K562 (cell line): ENCODE measurements around the gene ARL17B. TPM values are rescaled to one million over a fixed set of nuclear protein-coding genes. Genes with fewer than 3 reads are reported as not detected.
"Not testable (repeated sequence)": the region's sequence is repeated elsewhere in the genome, so short reads cannot be mapped to it uniquely, and the experiment has no call there.

Source experiments
- ATAC-seq: fragments of 200-7000 bp; cut with Tn5 transposase; 3 replicates; pipeline ENCODE4 v1.9.1; 2020; ENCODE audit warnings: moderate library complexity
- BruUV-seq: library from RNA; stranded (reverse); fragments of 400-500 nt; replicated peaks from 2 replicates; lab custom pipeline; 2021; lab: Mats Ljungman, UMichigan
- CTCF ChIA-PET: fragments of 300-600 bp; formaldehyde crosslinking; extraction: SDS; loops from one replicate; lab custom pipeline; 2021; ENCODE audit warnings: low intra/inter-chr PET ratio; lab: Yijun Ruan, JAX
- POLR2A ChIA-PET: fragments of 300-600, 350-650 bp; sonication (Branson Sonifier 250); formaldehyde crosslinking; extraction: SDS; loops from one replicate; lab custom pipeline; 2021; ENCODE audit warnings: antibody characterized with exemption, inconsistent platforms; lab: Yijun Ruan, JAX
- DNase-seq, 4 experiments: peaks; one replicate each; pipeline versions ENCODE4 v3.0.0 to v3.0.0-alpha.2; 2011 to 2018; ENCODE audit warnings: low spot score in 3 of 4, mixed read lengths in 3 of 4; ENCODE audit errors: extremely low read depth in 1 of 4
- FAIRE-seq: peaks from 2 replicates; lab custom pipeline; 2011; peaks lifted over from hg19 to GRCh38; lab: Jason Lieb, UNC
- H2AFZ ChIP-seq: 2 replicates; pipeline ENCODE4 v1.6.0; 2011; ENCODE audit warnings: low read depth, low read length, control low read depth, inconsistent platforms
- H3K27ac ChIP-seq: fragments of 200-600 bp; 3 replicates; pipeline ENCODE4 v1.8.0; 2011; ENCODE audit warnings: low read depth, mild to moderate bottlenecking, control low read depth, inconsistent platforms, low read length, moderate library complexity, mixed read lengths; ENCODE audit errors: extremely low read depth
- H3K27me3 ChIP-seq, 2 experiments: fragments of 300-600 bp in 1 of 2; 2 replicates in 1 of 2; 3 replicates in 1 of 2; pipeline versions ENCODE4 v1.6.0 to v1.8.0; 2011; ENCODE audit warnings: inconsistent platforms in 2 of 2, low read length in 2 of 2, mild to moderate bottlenecking in 1 of 2, mixed read lengths in 1 of 2, moderate library complexity in 1 of 2; ENCODE audit not compliant: control insufficient read depth in 2 of 2, insufficient read depth in 2 of 2
- H3K36me3 ChIP-seq: fragments of 300-600 bp; 3 replicates; pipeline ENCODE4 v1.8.0; 2011; ENCODE audit warnings: mild to moderate bottlenecking, low read length, inconsistent platforms; ENCODE audit not compliant: control insufficient read depth, insufficient read depth
- H3K4me1 ChIP-seq, 2 experiments: fragments of 200-600 bp in 1 of 2; replicated peaks in 1 of 2; 2 replicates in 1 of 2; 3 replicates in 1 of 2; pipeline versions ENCODE4 v1.5.1 to v1.8.0; 2011; ENCODE audit warnings: inconsistent platforms in 2 of 2, low read length in 2 of 2, mild to moderate bottlenecking in 1 of 2, mixed read lengths in 1 of 2, moderate library complexity in 1 of 2; ENCODE audit not compliant: control insufficient read depth in 2 of 2, insufficient read depth in 2 of 2
- H3K4me2 ChIP-seq: 2 replicates; pipeline ENCODE4 v1.6.1; 2011; ENCODE audit warnings: low read length, control low read depth, inconsistent platforms, mixed read lengths; ENCODE audit not compliant: insufficient read depth
- H3K4me3 ChIP-seq: fragments of 200-600 bp; sonication (generic), shearing (Covaris generic); 2 replicates; pipeline ENCODE4 v1.5.1; 2016; ENCODE audit warnings: control low read depth, inconsistent platforms
- H3K79me2 ChIP-seq: fragments of 200-600 bp; 3 replicates; pipeline ENCODE4 v1.8.0; 2011; ENCODE audit warnings: low read length, inconsistent platforms; ENCODE audit not compliant: control insufficient read depth, insufficient read depth
- H3K9ac ChIP-seq, 2 experiments: 2 replicates each; pipeline versions ENCODE4 v1.6.0 to v1.6.1; 2011; ENCODE audit warnings: low read depth in 2 of 2, low read length in 2 of 2, control low read depth in 1 of 2, inconsistent platforms in 1 of 2, mild to moderate bottlenecking in 1 of 2, mixed read lengths in 1 of 2; ENCODE audit not compliant: insufficient read depth in 1 of 2
- H3K9me1 ChIP-seq: one replicate; pipeline ENCODE4 v1.6.0; 2011; ENCODE audit warnings: inconsistent platforms, mild to moderate bottlenecking, low read length, moderate library complexity; ENCODE audit not compliant: control insufficient read depth, insufficient read depth
- H3K9me3 ChIP-seq: replicated peaks from 2 replicates; pipeline ENCODE4 v1.5.1; 2011; ENCODE audit warnings: low read depth, low read length, inconsistent platforms; ENCODE audit not compliant: control insufficient read depth, insufficient read depth
- H4K20me1 ChIP-seq: replicated peaks from 2 replicates; pipeline ENCODE4 v1.6.1; 2011; ENCODE audit warnings: low read length, inconsistent platforms, mixed read lengths; ENCODE audit not compliant: control insufficient read depth, insufficient read depth
- WGBS: fragments of 100-300 bp; shearing (Covaris generic); methylation state at CpG from one replicate; pipeline ENCODE4 v1.1.6; 2016; ENCODE audit warnings: low coverage, mixed read lengths; ENCODE audit not compliant: insufficient coverage; ENCODE audit errors: missing lambda C conversion rate; 5-methylcytosine and 5-hydroxymethylcytosine counted together
- in situ Hi-C: fragments of 300-500 bp; cut with MboI; formaldehyde crosslinking; loops from 4 replicates; pipeline ENCODE4 v1.15.0; 2018; ENCODE audit warnings: inconsistent platforms, mixed read lengths
- intact Hi-C: fragments of 100-400 bp; cut with micrococcal nuclease; formaldehyde crosslinking; loops from 2 replicates; pipeline ENCODE4 v1.14.2; 2022
- polyA plus RNA-seq, 8 experiments: library from polyadenylated mRNA; depleted of rRNA in 4 of 8; stranded (reverse) in 5 of 8; unstranded in 3 of 8; fragments of >200 nt; fragmentation: Nextera tagmentation in 2 of 8; fragmentation: Illumina TruSeq in 1 of 8; extraction: Ambion mirVana in 2 of 8; extraction: Trizol in 1 of 8; gene quantifications; 2 replicates each; pipeline versions ENCODE4 v1.2.1 to v1.2.3, GENCODE V29; 2011 to 2014; ENCODE audit warnings: inconsistent platforms in 1 of 8, missing spikeins in 1 of 8
- total RNA-seq, 7 experiments: library from RNA; depleted of rRNA in 6 of 7; stranded (reverse); fragments of >200 nt in 6 of 7; fragmentation: Illumina TruSeq in 2 of 7; extraction: Trizol in 2 of 7; gene quantifications; 2 replicates each; pipeline versions ENCODE4 v1.2.1 to v1.2.3, GENCODE V29; 2011 to 2021; ENCODE audit warnings: low replicate concordance in 1 of 7

Gene ARL17B
- total and polyA plus RNA-seq, 9 of the 15 experiments (the other 6 are each of a cell fraction or from before 2014, with no cell fraction given), result 4.0 to 24.2 (median 8.4) TPM

- H3K4me1 ChIP-seq, BruUV-seq, H3K79me2 ChIP-seq, H4K20me1 ChIP-seq, H3K9me3 ChIP-seq, H3K4me2 ChIP-seq, H3K27ac ChIP-seq, ATAC-seq, DNase-seq, intact Hi-C loops, H3K4me3 ChIP-seq, H3K9ac ChIP-seq, H3K36me3 ChIP-seq, H3K27me3 ChIP-seq, H2AFZ ChIP-seq, H3K9me1 ChIP-seq, CTCF ChIA-PET, POLR2A ChIA-PET, FAIRE-seq, in situ Hi-C loops: not testable (repeated sequence)
- WGBS, result no CpG with 5 or more reads among the region's 2 CpGs
Observed at GRCh38 chr17:46401033-46401787, 39.6 kb upstream of the ARL17B start.

- H3K4me3 ChIP-seq, H3K4me2 ChIP-seq, BruUV-seq, H2AFZ ChIP-seq, DNase-seq, H3K27ac ChIP-seq, intact Hi-C loops, POLR2A ChIA-PET, H3K27me3 ChIP-seq, H3K9me3 ChIP-seq, H3K9ac ChIP-seq, H3K9me1 ChIP-seq, in situ Hi-C loops, H3K36me3 ChIP-seq, ATAC-seq, H3K4me1 ChIP-seq, FAIRE-seq, CTCF ChIA-PET, H3K79me2 ChIP-seq, H4K20me1 ChIP-seq: not testable (repeated sequence)
- WGBS, result no CpG with 5 or more reads among the region's 3 CpGs
Observed at GRCh38 chr17:46400543-46400942, 39.0 kb upstream of the ARL17B start.

DNA sequence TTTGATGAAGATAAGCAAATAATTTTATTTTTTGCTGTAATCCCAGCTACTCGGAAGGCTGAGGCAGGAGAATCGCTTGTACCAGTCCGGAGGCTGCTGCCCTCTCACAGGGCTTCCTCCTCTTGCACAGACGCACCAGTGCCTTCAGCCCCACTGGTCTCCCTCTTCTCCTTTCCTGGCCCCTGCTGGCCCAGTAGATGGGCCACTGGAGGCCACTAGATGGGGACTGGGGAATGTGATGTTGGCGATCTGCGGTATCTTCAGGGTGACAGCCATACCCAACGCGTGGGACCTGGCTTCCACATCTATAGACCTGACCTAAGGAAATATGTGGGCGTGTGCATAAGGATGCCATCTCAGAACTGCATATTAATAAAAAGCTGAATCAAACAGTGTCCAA is 38.4 kb upstream of the ARL17B start:
- H3K4me1 ChIP-seq, H2AFZ ChIP-seq, in situ Hi-C loops, H3K27me3 ChIP-seq, H3K36me3 ChIP-seq, FAIRE-seq, H3K9me1 ChIP-seq, CTCF ChIA-PET, DNase-seq, intact Hi-C loops, H3K4me3 ChIP-seq, H3K79me2 ChIP-seq, H3K9ac ChIP-seq, H3K4me2 ChIP-seq, H3K27ac ChIP-seq, POLR2A ChIA-PET, BruUV-seq, H4K20me1 ChIP-seq, H3K9me3 ChIP-seq: not testable (repeated sequence)
- WGBS, result no CpG with 5 or more reads among the region's 9 CpGs
- ATAC-seq, result 0 out of 3 replicates have a peak, but pooled peaks have one; percentile 27

- H3K9me1 ChIP-seq, H3K4me1 ChIP-seq, H3K79me2 ChIP-seq, CTCF ChIA-PET, BruUV-seq, DNase-seq, POLR2A ChIA-PET, H3K4me2 ChIP-seq, H2AFZ ChIP-seq, H3K9me3 ChIP-seq, H3K36me3 ChIP-seq, FAIRE-seq, intact Hi-C loops, H3K27ac ChIP-seq, H3K4me3 ChIP-seq, H3K27me3 ChIP-seq, in situ Hi-C loops, H3K9ac ChIP-seq, ATAC-seq, H4K20me1 ChIP-seq: not testable (repeated sequence)
- no CpG with 5 or more reads among the region's 2 CpGs for WGBS
Observed at GRCh38 chr17:46396292-46396691, 34.7 kb upstream of the ARL17B start.
